ENCODE data around the gene KRT80.

KRT80 gene

GRCh38 chr12:52178443-52178842 is 13.4 kb downstream of the KRT80 start:
- DNase-seq: no peak

GRCh38 chr12:52175371-52176350 is 16.2 kb downstream of the KRT80 start:
- no peak for DNase-seq

- DNase-seq: no peak
Observed at GRCh38 chr12:52173526-52173925, 18.3 kb downstream of the KRT80 start.

GRCh38 chr12:52172956-52173355 is 18.9 kb downstream of the KRT80 start:
- DNase-seq: no peak

- peak in 1 of 5 experiments; percentile 26 for DNase-seq
Observed at GRCh38 chr12:52171950-52172512, 19.8 kb downstream of the KRT80 start.

- no peak for DNase-seq
Observed at GRCh38 chr12:52170827-52171226, 21.0 kb downstream of the KRT80 start.

GRCh38 chr12:52169886-52170285 is 21.9 kb downstream of the KRT80 start:
- DNase-seq: no peak

- DNase-seq: no peak
Observed at GRCh38 chr12:52168019-52168717, 23.6 kb downstream of the KRT80 start.

- DNase-seq: no peak
Observed at GRCh38 chr12:52167526-52167925, 24.3 kb downstream of the KRT80 start.

- DNase-seq: no peak
Observed at GRCh38 chr12:52166672-52167071, 25.1 kb downstream of the KRT80 start.

- no peak for DNase-seq
Observed at GRCh38 chr12:52165096-52165855, 26.5 kb downstream of the KRT80 start.

GRCh38 chr12:52164624-52165023 is 27.2 kb downstream of the KRT80 start:
- DNase-seq: no peak

- no peak for DNase-seq
Observed at GRCh38 chr12:52162981-52163380, 28.8 kb downstream of the KRT80 start.

GRCh38 chr12:52160200-52160599 is 31.6 kb downstream of the KRT80 start:
- DNase-seq: no peak

- DNase-seq: no peak
Observed at GRCh38 chr12:52157566-52158150, 34.2 kb downstream of the KRT80 start.

- peak; percentile 23 to 65 (median 53) for DNase-seq
Observed at GRCh38 chr12:52156757-52157565, 34.9 kb downstream of the KRT80 start.

GRCh38 chr12:52156311-52156710 is 35.5 kb downstream of the KRT80 start:
- no peak for DNase-seq

GRCh38 chr12:52155048-52155868 is 36.6 kb downstream of the KRT80 start:
- DNase-seq: peak in 3 of 5 experiments; percentile 25 to 67 (median 30)

- DNase-seq: no peak
Observed at GRCh38 chr12:52152905-52153317, 38.9 kb downstream of the KRT80 start.

Data from T-helper 2 cell (primary cell).